BJ (cell line): ENCODE results near the gene MUC5B. TPM values are rescaled to one million over a fixed set of nuclear protein-coding genes. Genes with fewer than 3 reads are reported as not detected.

Experiments used
- CTCF ChIA-PET: fragments of 350-600 bp; formaldehyde crosslinking; extraction: SDS; loops from one replicate; lab custom pipeline; 2021; ENCODE audit warnings: antibody characterized with exemption, inconsistent platforms; lab: Yijun Ruan, JAX
- POLR2A ChIA-PET: fragments of 300-600 bp; sonication (Branson Sonifier 250); formaldehyde crosslinking; extraction: SDS; loops from one replicate; lab custom pipeline; 2021; ENCODE audit warnings: antibody characterized with exemption; lab: Charles Lee
- DNase-seq: peaks from one replicate; pipeline ENCODE4 v3.0.0-alpha.2; 2011; ENCODE audit warnings: low read depth
- H3K27me3 ChIP-seq: 2 replicates; pipeline ENCODE4 v1.6.0; 2011; ENCODE audit warnings: low read length; ENCODE audit not compliant: control insufficient read depth, insufficient read depth
- H3K36me3 ChIP-seq: 2 replicates; pipeline ENCODE4 v1.5.1; 2011; ENCODE audit warnings: low read length; ENCODE audit not compliant: control insufficient read depth, insufficient read depth
- H3K4me3 ChIP-seq: 2 replicates; pipeline ENCODE4 v1.5.1; 2011; ENCODE audit warnings: low read depth, mild to moderate bottlenecking, control low read depth, low read length
- polyA plus RNA-seq: library from polyadenylated mRNA; depleted of rRNA; stranded (reverse); fragments of >200 nt; gene quantifications from 2 replicates; pipeline ENCODE4 v1.2.3, GENCODE V29; 2011
- TF ChIP-seq, protein P1 (sequence below): IDR thresholded peaks from 2 replicates; pipeline ENCODE4 v1.5.1; 2011; ENCODE audit warnings: low read depth, mild to moderate bottlenecking, control low read depth, inconsistent platforms, low read length, moderate library complexity; ENCODE audit not compliant: insufficient read depth

The MUC5B gene
- polyA plus RNA-seq, 1 experiment, result not detected

DNA sequence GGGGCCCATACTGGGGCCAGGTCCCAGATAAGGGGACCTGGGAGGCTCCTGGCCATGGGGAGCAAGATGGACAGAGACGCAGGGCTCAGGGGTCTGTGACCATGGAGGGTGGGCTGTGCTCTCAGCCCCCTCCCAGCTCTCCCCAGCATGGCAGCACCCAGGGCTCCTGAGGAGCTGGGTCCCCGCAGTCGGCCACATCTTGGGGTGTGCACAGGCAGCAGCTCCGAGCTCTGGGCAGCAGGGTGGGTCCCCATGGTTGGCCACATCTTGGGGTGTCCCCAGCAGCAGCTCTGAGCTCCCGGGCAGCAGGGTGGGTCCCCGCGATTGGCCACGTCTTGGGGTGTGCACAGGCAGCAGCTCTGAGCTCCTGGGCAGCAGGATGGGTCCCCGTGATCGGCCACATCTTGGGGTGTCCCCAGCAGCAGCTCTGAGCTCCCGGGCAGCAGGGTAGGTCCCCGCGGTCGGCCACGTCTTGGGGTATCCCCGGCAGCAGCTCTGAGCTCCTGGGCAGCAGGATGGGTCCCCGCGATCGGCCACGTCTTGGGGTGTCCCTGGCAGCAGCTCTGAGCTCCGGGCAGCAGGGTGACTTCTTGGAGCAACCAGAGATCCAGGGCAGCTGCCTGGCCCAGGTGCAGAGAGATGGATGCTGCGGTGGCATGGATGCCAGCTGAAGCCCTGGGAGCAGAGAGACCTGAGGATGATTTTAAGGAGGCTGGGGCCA lies 18.3 kb upstream of the MUC5B start:
- no peak for DNase-seq
- ChIA-PET POLR2A (no interaction called here), CTCF (interaction anchor here (0.8 to 2.3 kb wide), 5 partner anchors 15 to 370 kb away, joined by 3 to 16 read pairs (median 5); no protein-coding TSS in a partner anchor)
- TF ChIP-seq, protein P1, sequence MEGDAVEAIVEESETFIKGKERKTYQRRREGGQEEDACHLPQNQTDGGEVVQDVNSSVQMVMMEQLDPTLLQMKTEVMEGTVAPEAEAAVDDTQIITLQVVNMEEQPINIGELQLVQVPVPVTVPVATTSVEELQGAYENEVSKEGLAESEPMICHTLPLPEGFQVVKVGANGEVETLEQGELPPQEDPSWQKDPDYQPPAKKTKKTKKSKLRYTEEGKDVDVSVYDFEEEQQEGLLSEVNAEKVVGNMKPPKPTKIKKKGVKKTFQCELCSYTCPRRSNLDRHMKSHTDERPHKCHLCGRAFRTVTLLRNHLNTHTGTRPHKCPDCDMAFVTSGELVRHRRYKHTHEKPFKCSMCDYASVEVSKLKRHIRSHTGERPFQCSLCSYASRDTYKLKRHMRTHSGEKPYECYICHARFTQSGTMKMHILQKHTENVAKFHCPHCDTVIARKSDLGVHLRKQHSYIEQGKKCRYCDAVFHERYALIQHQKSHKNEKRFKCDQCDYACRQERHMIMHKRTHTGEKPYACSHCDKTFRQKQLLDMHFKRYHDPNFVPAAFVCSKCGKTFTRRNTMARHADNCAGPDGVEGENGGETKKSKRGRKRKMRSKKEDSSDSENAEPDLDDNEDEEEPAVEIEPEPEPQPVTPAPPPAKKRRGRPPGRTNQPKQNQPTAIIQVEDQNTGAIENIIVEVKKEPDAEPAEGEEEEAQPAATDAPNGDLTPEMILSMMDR, result no peak
- H3K36me3 ChIP-seq, result no peaks in the 10 kb centered on the region
- no peak overlapping the region for H3K4me3 ChIP-seq
- no peaks in the 10 kb centered on the region for H3K27me3 ChIP-seq

DNA sequence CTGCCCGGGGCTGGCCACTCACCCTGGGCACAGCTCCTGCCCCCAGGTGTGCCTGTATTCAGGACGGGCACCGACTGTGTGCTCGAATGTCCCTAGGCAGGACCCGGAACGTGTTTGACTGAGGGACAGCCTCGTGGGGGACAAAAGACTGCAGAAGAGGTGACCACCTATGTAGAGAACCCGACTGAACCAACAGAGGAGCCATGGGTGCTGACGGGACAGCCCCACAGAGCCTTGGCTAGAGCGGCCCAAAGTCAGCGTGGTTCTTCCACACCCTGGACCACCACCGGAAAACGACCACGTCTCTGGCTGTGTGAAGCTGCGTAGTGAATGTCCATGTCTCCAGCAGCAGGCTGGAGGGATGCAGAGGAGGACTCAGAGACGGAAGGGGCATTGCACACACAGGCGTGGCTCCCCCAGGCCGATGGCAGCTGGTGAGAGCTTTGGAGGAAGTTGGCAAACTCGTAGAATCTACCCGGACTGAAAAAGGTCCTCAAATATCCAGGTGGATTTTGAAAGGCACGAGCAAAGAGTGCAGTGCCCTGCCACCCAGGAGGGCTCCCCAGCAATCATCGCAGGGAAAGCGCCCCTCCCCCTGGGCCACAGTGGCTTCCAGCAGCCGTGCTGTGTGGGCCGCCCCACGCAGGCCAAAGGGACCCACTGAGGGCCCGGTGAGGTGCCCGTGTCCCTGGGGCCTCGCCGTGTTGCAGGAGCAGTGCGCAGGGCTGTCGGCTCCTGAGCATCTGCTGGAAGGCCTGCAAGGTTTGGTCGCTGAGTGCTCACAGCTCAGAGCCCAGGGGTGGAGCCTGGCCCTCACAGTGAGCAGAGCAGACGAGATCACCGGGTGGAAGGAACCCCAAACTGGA lies 17.5 kb upstream of the MUC5B start:
- no peak for DNase-seq
- CTCF ChIA-PET, result interaction anchor here (0.8 to 2.3 kb wide), 5 partner anchors 26 to 369 kb away, joined by 3 to 16 read pairs (median 5); no protein-coding TSS in a partner anchor
- TF ChIP-seq, protein P1, result no peak
- no peak overlapping the region for H3K4me3 ChIP-seq
- H3K27me3 ChIP-seq, result no peaks in the 10 kb centered on the region
- POLR2A ChIA-PET, result no interaction called here
- no peaks in the 10 kb centered on the region for H3K36me3 ChIP-seq

DNA sequence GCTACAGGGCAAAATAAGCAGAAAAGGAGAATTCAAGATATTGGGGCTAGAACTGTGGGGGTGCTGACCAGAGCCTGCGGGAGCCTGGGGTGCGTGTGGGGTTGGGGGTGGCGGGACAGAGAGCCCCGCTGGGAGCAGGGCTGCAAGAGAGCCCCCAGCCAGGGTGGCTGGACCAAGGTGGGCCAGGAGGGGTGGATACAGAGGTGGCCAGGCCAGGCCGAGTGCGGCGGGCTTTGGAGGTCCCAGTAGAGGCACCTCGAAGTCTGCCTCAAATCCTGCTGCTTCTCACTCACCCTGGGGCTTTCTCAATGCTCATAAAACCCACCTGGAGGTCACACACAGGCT lies 16.9 kb upstream of the MUC5B start:
- no peaks in the 10 kb centered on the region for H3K27me3 ChIP-seq
- CTCF ChIA-PET, result interaction anchor here (0.8 to 2.3 kb wide), 3 partner anchors 310 to 369 kb away, joined by 3 to 16 read pairs (median 4); no protein-coding TSS in a partner anchor
- DNase-seq, result no peak

DNA sequence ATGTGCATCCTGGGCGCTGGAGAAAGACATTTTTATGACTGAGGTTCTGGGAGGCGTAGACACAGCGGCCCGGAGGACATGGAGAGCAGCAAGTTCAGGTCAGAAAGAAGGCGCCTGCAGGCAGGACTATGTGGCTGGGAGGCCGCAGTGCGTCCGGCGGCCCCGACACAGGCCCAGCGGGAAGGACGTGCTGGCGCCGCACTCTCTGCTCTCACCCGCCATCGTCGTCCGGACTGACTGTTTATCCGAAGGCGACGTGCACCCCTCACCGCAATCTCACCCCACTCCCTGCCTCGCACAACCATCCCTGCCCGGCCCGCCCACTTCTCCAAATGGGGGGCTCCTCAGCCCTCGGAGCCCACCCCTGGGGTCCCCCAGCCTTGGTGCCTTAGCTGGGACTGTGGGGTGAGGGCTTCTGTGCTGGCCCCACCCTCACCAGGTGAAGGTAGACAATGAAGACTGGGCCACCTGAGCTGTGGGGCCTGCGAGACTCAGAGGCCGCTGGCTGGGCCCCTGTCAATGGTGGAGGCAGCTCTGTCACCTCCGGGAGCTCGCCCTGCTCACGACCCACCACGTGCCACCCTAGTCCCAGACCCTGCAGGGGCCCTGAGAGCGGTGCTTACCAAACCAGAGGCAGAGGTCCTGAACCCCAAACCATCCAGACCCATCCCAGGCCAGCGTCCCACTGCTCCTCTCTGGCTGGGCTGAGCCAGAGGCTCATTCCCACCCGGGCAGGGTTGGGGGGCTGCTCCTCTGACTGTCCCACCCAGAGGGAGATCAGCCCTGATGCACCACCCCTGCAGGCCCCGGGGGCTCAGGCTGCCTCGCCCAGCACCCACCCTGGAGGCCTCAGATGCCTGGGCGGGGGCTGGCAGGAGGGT lies 16.2 kb upstream of the MUC5B start:
- Histone ChIP-seq H3K4me3 (no peak overlapping the region), H3K27me3 (no peaks in the 10 kb centered on the region), H3K36me3 (no peaks in the 10 kb centered on the region)
- TF ChIP-seq, protein P1, result no peak
- no peak for DNase-seq
- ChIA-PET CTCF (interaction anchor here (0.7 to 1.5 kb wide), 4 partner anchors 308 to 612 kb away, joined by 3 to 4 read pairs (median 4); no protein-coding TSS in a partner anchor), POLR2A (no interaction called here)

More for the DNA sequence above, 16.9 kb upstream of the MUC5B start:
- POLR2A ChIA-PET, result no interaction called here
- Histone ChIP-seq H3K36me3 (no peaks in the 10 kb centered on the region), H3K4me3 (no peak overlapping the region)
- TF ChIP-seq, protein P1, result no peak
